IMR-90 (cell line): ENCODE results near the gene SCN1B. TPM values are rescaled to one million over a fixed set of nuclear protein-coding genes. Genes with fewer than 3 reads are reported as not detected.

Source experiments
- ATAC-seq: fragments of 200-7000 bp; cut with Tn5 transposase; 2 replicates; pipeline ENCODE4 v1.9.1; 2020; ENCODE audit warnings: low read depth, mild to moderate bottlenecking, moderate library complexity
- BruUV-seq: library from RNA; stranded (reverse); fragments of 400-500 nt; replicated peaks from 2 replicates; lab custom pipeline; 2021; lab: Mats Ljungman, UMichigan
- CTCF ChIA-PET: fragments of 300-600 bp; formaldehyde crosslinking; extraction: SDS; loops from one replicate; lab custom pipeline; 2021; ENCODE audit warnings: antibody characterized with exemption; lab: Yijun Ruan, JAX
- POLR2A ChIA-PET: fragments of 300-600 bp; sonication (Branson Sonifier 250); formaldehyde crosslinking; loops from one replicate; lab custom pipeline; 2022; ENCODE audit warnings: antibody characterized with exemption; ENCODE audit not compliant: unreplicated experiment; lab: Charles Lee
- DNase-seq: peaks from one replicate; pipeline ENCODE4 v3.0.0; 2013
- H2AFZ ChIP-seq: replicated peaks from 2 replicates; pipeline ENCODE3; 2013; ENCODE audit warnings: low read length, mild to moderate bottlenecking; ENCODE audit not compliant: poor library complexity
- H2AK5ac ChIP-seq: 2 replicates; pipeline ENCODE4 v1.6.1; 2013; ENCODE audit warnings: low read depth, low read length, inconsistent platforms
- H2AK9ac ChIP-seq: replicated peaks from 2 replicates; pipeline ENCODE3; 2013; ENCODE audit warnings: mild to moderate bottlenecking, low read depth, low read length, moderate library complexity; ENCODE audit not compliant: poor library complexity
- H2BK120ac ChIP-seq: 2 replicates; pipeline ENCODE4 v1.6.1; 2013; ENCODE audit warnings: low read depth, low read length, inconsistent platforms
- H2BK15ac ChIP-seq: 3 replicates; pipeline ENCODE4 v1.6.1; 2013; ENCODE audit warnings: low read depth, low read length, inconsistent platforms
- H2BK20ac ChIP-seq: 2 replicates; pipeline ENCODE4 v1.6.1; 2013; ENCODE audit warnings: low read depth, mild to moderate bottlenecking, inconsistent platforms, low read length, moderate library complexity
- H2BK5ac ChIP-seq: 2 replicates; pipeline ENCODE4 v1.6.1; 2013; ENCODE audit warnings: mild to moderate bottlenecking, low read depth, low read length, inconsistent platforms; ENCODE audit not compliant: poor library complexity, severe bottlenecking
- H3K14ac ChIP-seq: replicated peaks from 2 replicates; pipeline ENCODE4 v1.6.1; 2013; ENCODE audit warnings: low read depth, low read length, inconsistent platforms
- H3K18ac ChIP-seq: 2 replicates; pipeline ENCODE4 v1.6.1; 2013; ENCODE audit warnings: low read depth, low read length, control low read depth
- H3K23ac ChIP-seq: 2 replicates; pipeline ENCODE4 v1.6.1; 2013; ENCODE audit warnings: low read depth, low read length, inconsistent platforms
- H3K27ac ChIP-seq: 2 replicates; pipeline ENCODE4 v1.5.1; 2013; ENCODE audit warnings: mild to moderate bottlenecking, control low read depth, low read length; ENCODE audit not compliant: insufficient read depth
- H3K27me3 ChIP-seq: 2 replicates; pipeline ENCODE4 v1.6.1; 2013; ENCODE audit warnings: low read length; ENCODE audit not compliant: control insufficient read depth, insufficient read depth
- H3K36me3 ChIP-seq: 2 replicates; pipeline ENCODE4 v1.6.1; 2013; ENCODE audit warnings: low read length, mixed read lengths; ENCODE audit not compliant: control insufficient read depth, insufficient read depth
- H3K4ac ChIP-seq: 2 replicates; pipeline ENCODE4 v1.6.1; 2013; ENCODE audit warnings: low read depth, low read length, inconsistent platforms
- H3K4me1 ChIP-seq: 2 replicates; pipeline ENCODE4 v1.6.1; 2013; ENCODE audit warnings: low read length, mixed read lengths; ENCODE audit not compliant: control insufficient read depth, insufficient read depth
- H3K4me2 ChIP-seq: 2 replicates; pipeline ENCODE4 v1.6.1; 2013; ENCODE audit warnings: low read depth, mild to moderate bottlenecking, control low read depth, low read length, moderate library complexity
- H3K4me3 ChIP-seq: 2 replicates; pipeline ENCODE4 v1.5.1; 2013; ENCODE audit warnings: low read depth, mild to moderate bottlenecking, control low read depth, low read length, moderate library complexity; ENCODE audit not compliant: insufficient read depth
- H3K56ac ChIP-seq: 2 replicates; pipeline ENCODE4 v1.6.1; 2013; ENCODE audit warnings: low read length, inconsistent platforms; ENCODE audit not compliant: insufficient read depth; ENCODE audit errors: extremely low read depth
- H3K79me1 ChIP-seq, 2 experiments: 2 replicates each; pipeline ENCODE4 v1.6.1; 2013; ENCODE audit warnings: low read length in 2 of 2, inconsistent platforms in 1 of 2, low read depth in 1 of 2
- H3K9ac ChIP-seq: 2 replicates; pipeline ENCODE4 v1.6.1; 2013; ENCODE audit warnings: low read depth, low read length, control low read depth
- H3K9me1 ChIP-seq: 2 replicates; pipeline ENCODE4 v1.6.1; 2013; ENCODE audit warnings: low read length, inconsistent platforms; ENCODE audit not compliant: insufficient read depth
- H3K9me3 ChIP-seq: 2 replicates; pipeline ENCODE4 v1.6.1; 2013; ENCODE audit warnings: low read length; ENCODE audit not compliant: control insufficient read depth, insufficient read depth
- H4K20me1 ChIP-seq: 2 replicates; pipeline ENCODE4 v1.6.1; 2013; ENCODE audit warnings: low read length, inconsistent platforms; ENCODE audit not compliant: insufficient read depth
- H4K5ac ChIP-seq: 2 replicates; pipeline ENCODE4 v1.6.1; 2013; ENCODE audit warnings: mild to moderate bottlenecking, low read depth, low read length, control low read depth
- H4K8ac ChIP-seq, 2 experiments: 2 replicates each; pipeline ENCODE4 v1.6.1; 2013; ENCODE audit warnings: low read depth in 2 of 2, low read length in 2 of 2, control low read depth in 1 of 2, inconsistent platforms in 1 of 2
- H4K91ac ChIP-seq: 2 replicates; pipeline ENCODE4 v1.6.1; 2013; ENCODE audit warnings: low read depth, low read length, inconsistent platforms; ENCODE audit not compliant: insufficient read depth
- CEBPB ChIP-seq: IDR thresholded peaks from 2 replicates; pipeline ENCODE4 v1.6.1; 2012; ENCODE audit warnings: low read depth, low read length, improper control_type of control experiment
- CHD1 ChIP-seq: IDR thresholded peaks from 2 replicates; pipeline ENCODE4 v1.6.1; 2012; ENCODE audit warnings: low read depth, low read length, improper control_type of control experiment
- ELK1 ChIP-seq: fragments of 150-350 bp; IDR thresholded peaks from 2 replicates; pipeline ENCODE4 v1.6.1; 2016; ENCODE audit warnings: low read depth, mild to moderate bottlenecking, low read length, moderate library complexity, borderline replicate concordance
- MAFK ChIP-seq: IDR thresholded peaks from 2 replicates; pipeline ENCODE4 v1.6.1; 2012; ENCODE audit warnings: low read depth, low read length, improper control_type of control experiment
- MXI1 ChIP-seq: IDR thresholded peaks from 2 replicates; pipeline ENCODE4 v1.6.1; 2012; ENCODE audit warnings: low read depth, mild to moderate bottlenecking, low read length, moderate library complexity, borderline replicate concordance
- RAD21 ChIP-seq: IDR thresholded peaks from 2 replicates; pipeline ENCODE4 v1.6.1; 2012; ENCODE audit warnings: low read length, improper control_type of control experiment
- RCOR1 ChIP-seq: IDR thresholded peaks from 2 replicates; pipeline ENCODE4 v1.6.1; 2012; ENCODE audit warnings: mild to moderate bottlenecking, low read length, improper control_type of control experiment; ENCODE audit not compliant: insufficient replicate concordance
- SMC3 ChIP-seq: fragments of 150-350 bp; IDR thresholded peaks from 2 replicates; pipeline ENCODE4 v1.6.1; 2016; ENCODE audit warnings: low read depth, mild to moderate bottlenecking, antibody characterized with exemption, low read length, moderate library complexity
- USF2 ChIP-seq: fragments of 150-350 bp; IDR thresholded peaks from 2 replicates; pipeline ENCODE4 v1.6.1; 2017; ENCODE audit warnings: mild to moderate bottlenecking, antibody characterized with exemption, low read length, low read depth
- WGBS, 2 experiments: methylation state at CpG; one replicate each; pipeline versions ENCODE4 v1.1.5 to v1.1.7; 2013; ENCODE audit warnings: missing lambda C conversion rate in 2 of 2; ENCODE audit not compliant: insufficient read length in 1 of 2; ENCODE audit errors: extremely low coverage in 2 of 2; 5-methylcytosine and 5-hydroxymethylcytosine counted together
- dilution Hi-C: fragments of 300-500 bp; cut with HindIII; formaldehyde crosslinking; loops from one replicate; pipeline ENCODE4 v1.14.3; 2018; ENCODE audit warnings: low sequenced_read_pairs; ENCODE audit not compliant: unreplicated experiment
- in situ Hi-C: fragments of 300-500 bp; cut with MboI; formaldehyde crosslinking; loops from 3 replicates; pipeline ENCODE4 v1.14.3; 2019; ENCODE audit warnings: low sequenced_read_pairs, inconsistent platforms, mixed read lengths
- intact Hi-C: fragments of 100-400 bp; cut with micrococcal nuclease; formaldehyde crosslinking; loops from 2 replicates; pipeline ENCODE4 v1.10.0; 2022
- polyA plus RNA-seq, 3 experiments: library from polyadenylated mRNA; depleted of rRNA; stranded (reverse); fragments of >200 nt; gene quantifications; 2 replicates each; pipeline ENCODE4 v1.2.3, GENCODE V29; 2012; ENCODE audit warnings: low replicate concordance in 1 of 3
- total RNA-seq: library from RNA; depleted of rRNA; stranded (reverse); fragments of >200 nt; gene quantifications from 2 replicates; pipeline ENCODE4 v1.2.3, GENCODE V29; 2012

Gene SCN1B
- total and polyA plus RNA-seq, 2 of the 4 experiments (the other 2 are of a cell fraction): 2.0 to 9.6 TPM

GRCh38 chr19:35046461-35046860, 16.2 kb downstream of the SCN1B start:
- H3K23ac ChIP-seq: no peak overlapping the region
- POLR2A ChIA-PET: no interaction called here
- no peak overlapping the region for H3K4me2 ChIP-seq
- BruUV-seq: no TSS peak
- no peak overlapping the region for H3K18ac ChIP-seq
- H3K4ac ChIP-seq: no peak overlapping the region
- no peaks in the 10 kb centered on the region for H3K9me1 ChIP-seq
- no peak overlapping the region for H3K27ac ChIP-seq
- H2BK20ac ChIP-seq: no peak overlapping the region
- no peak overlapping the region for H4K8ac ChIP-seq
- no peaks in the 10 kb centered on the region for H3K9me3 ChIP-seq
- H2AK5ac ChIP-seq: no peak overlapping the region
- CTCF ChIA-PET: interaction anchor here (0.9 kb wide), 1 partner anchor 212 kb away, joined by 3 read pairs; no protein-coding TSS in a partner anchor
- H3K79me1 ChIP-seq: no peaks in the 10 kb centered on the region
- no peak overlapping the region for H3K56ac ChIP-seq
- no peak for TF ChIP-seq CHD1
- TF ChIP-seq USF2: no peak
- TF ChIP-seq SMC3: no peak
- TF ChIP-seq MXI1: no peak
- TF ChIP-seq RAD21: no peak
- no peak for TF ChIP-seq RCOR1
- no peak for TF ChIP-seq ELK1
- TF ChIP-seq CEBPB: no peak
- TF ChIP-seq MAFK: no peak
- H2BK5ac ChIP-seq: no peak overlapping the region
- H3K14ac ChIP-seq: no peak overlapping the region
- H3K27me3 ChIP-seq: peaks cover 16% of the 10 kb centered on the region
- no peaks in the 10 kb centered on the region for H3K4me1 ChIP-seq
- intact Hi-C loops (no loop called here), dilution Hi-C loops (no loop called here), in situ Hi-C loops (no loop called here)
- WGBS, 2 experiments: no CpG with 5 or more reads among the region's 5 CpGs
- DNase-seq: no peak
- no peak overlapping the region for H2BK15ac ChIP-seq
- no peak overlapping the region for H3K9ac ChIP-seq
- no peak overlapping the region for H2AK9ac ChIP-seq
- ATAC-seq: no peak
- H3K4me3 ChIP-seq: no peak overlapping the region
- no peak overlapping the region for H2BK120ac ChIP-seq
- no peak overlapping the region for H2AFZ ChIP-seq
- H4K91ac ChIP-seq: no peak overlapping the region
- H3K36me3 ChIP-seq: no peaks in the 10 kb centered on the region
- no peak overlapping the region for H4K5ac ChIP-seq
- H4K20me1 ChIP-seq: no peaks in the 10 kb centered on the region
